ENCODE measurements around the gene SCAF4. TPM values are rescaled to one million over a fixed set of nuclear protein-coding genes. Genes with fewer than 3 reads are reported as not detected.

Gene SCAF4
- total RNA-seq, 6 experiments from 2014 or later = 10.1 to 18.5 (median 13.7) TPM

DNA sequence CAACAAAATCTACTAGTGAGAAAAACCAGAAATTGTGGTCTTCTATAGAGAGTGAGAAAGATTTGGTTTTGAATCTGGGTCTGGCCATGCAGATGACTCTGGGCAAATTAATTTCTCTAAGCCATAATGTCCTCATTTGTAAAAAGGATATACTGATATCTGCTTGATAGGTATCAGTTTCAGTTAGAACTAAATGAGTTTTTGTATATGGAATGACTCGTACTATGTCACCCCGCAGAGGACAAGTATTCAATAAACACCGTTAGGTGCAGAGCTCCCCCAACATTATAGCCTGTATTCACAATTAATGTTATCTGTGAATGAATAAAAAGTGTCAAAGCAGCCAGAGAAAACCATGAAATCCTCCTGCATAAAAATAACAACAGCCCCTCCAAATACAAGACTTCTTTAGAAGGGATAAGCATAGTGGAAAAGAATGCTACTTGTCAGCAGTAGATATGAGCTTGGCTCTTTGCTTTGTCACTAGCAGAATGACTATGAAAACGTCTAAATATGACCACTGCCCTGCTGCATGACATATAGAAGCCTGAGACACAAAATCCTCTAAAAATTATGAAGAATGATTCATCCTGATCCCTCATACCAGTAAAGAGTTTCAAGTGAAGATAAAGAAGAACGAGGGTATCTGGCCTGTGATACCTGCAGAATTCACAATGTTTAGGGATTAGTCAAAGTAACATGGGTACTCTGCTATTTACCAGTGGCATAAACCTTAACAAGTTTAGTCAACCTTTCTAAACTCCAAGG is 17.8 kb downstream of the SCAF4 start:
- Histone ChIP-seq H3K36me3 (no peaks in the 10 kb centered on the region), H3K4me3 (no peak overlapping the region), H3K9me3 (peaks cover 0 to 2% (median 0%) of the 10 kb centered on the region in 4 donors), H3K27ac (no peak overlapping the region), H3K27me3 (no peaks in the 10 kb centered on the region), H3K4me1 (peaks cover 0 to 54% (median 16%) of the 10 kb centered on the region in 4 donors)
- no peak for DNase-seq
- TF ChIP-seq, protein P1, sequence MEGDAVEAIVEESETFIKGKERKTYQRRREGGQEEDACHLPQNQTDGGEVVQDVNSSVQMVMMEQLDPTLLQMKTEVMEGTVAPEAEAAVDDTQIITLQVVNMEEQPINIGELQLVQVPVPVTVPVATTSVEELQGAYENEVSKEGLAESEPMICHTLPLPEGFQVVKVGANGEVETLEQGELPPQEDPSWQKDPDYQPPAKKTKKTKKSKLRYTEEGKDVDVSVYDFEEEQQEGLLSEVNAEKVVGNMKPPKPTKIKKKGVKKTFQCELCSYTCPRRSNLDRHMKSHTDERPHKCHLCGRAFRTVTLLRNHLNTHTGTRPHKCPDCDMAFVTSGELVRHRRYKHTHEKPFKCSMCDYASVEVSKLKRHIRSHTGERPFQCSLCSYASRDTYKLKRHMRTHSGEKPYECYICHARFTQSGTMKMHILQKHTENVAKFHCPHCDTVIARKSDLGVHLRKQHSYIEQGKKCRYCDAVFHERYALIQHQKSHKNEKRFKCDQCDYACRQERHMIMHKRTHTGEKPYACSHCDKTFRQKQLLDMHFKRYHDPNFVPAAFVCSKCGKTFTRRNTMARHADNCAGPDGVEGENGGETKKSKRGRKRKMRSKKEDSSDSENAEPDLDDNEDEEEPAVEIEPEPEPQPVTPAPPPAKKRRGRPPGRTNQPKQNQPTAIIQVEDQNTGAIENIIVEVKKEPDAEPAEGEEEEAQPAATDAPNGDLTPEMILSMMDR (IDR thresholded peaks at IDR 0.05) = no peak
- no peak for TF ChIP-seq POLR2A (IDR thresholded peaks at IDR 0.05)
- no peak for ATAC-seq
- intact Hi-C loops (cut with DNase I) = no loop called here
- WGBS (ENCODE audit: insufficient coverage, low coverage, low lambda C conversion rate, missing lambda C conversion rate) = 53% methylated on average over 5 of the region's 5 CpGs

DNA sequence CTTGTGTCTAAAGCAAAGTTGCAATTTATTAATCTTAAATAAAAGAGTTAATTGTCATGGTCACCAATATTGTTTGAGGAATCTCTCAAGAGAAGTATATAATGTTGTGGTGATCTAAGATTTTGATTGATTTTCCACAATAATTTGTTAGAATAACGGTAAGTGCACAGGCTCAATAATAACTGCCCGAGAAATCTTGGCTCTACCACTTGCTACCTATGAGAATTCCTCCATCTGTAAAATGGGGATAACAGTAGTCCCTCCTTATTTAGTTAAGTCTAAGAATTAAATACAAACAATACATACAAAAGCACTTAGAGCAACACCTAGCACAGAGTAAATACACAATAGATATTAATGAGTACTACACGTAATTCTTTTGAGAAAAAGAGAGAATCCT is 18.8 kb downstream of the SCAF4 start:
- ATAC-seq (no peak), DNase-seq (no peak)
- Histone ChIP-seq H3K36me3 (no peaks in the 10 kb centered on the region), H3K27me3 (no peaks in the 10 kb centered on the region), H3K4me3 (no peak overlapping the region), H3K27ac (no peak overlapping the region), H3K9me3 (peaks cover 0 to 2% (median 0%) of the 10 kb centered on the region in 4 donors), H3K4me1 (peaks cover 0 to 54% (median 16%) of the 10 kb centered on the region in 4 donors)
- intact Hi-C loops (cut with DNase I) = no loop called here
- WGBS (ENCODE audit: insufficient coverage, low coverage, low lambda C conversion rate, missing lambda C conversion rate) = 43% methylated on average over 3 of the region's 3 CpGs
- no peak for TF ChIP-seq POLR2A (IDR thresholded peaks at IDR 0.05)
- TF ChIP-seq, protein P1 (IDR thresholded peaks at IDR 0.05) = no peak

DNA sequence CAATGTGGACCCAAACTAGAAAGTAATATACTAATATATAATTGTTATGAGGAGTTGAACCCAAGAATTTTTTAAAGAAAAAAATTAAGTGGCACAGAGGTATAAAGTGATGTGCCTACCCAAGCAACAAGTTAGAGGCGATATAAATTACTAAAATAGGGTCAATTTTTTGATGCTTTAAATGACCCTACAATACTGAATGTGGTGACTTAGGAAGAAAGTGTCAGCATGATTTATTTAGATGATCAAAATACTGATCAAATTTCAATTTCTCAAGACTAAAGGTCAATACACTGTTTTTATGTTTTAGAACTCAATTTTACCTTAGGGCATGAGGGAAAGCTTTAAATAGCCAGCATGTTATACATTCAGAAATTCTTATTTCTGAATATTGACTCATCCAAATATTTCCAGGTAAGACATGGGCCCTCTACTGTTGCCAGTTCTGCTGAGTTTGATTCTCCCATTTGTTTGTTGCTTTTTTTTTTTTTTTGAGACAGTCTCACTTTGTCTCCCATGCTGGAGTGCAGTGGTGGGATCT is 20.1 kb downstream of the SCAF4 start:
- intact Hi-C loops (cut with DNase I) = no loop called here
- Histone ChIP-seq H3K27ac (no peak overlapping the region), H3K4me1 (peaks cover 0 to 54% (median 15%) of the 10 kb centered on the region in 4 donors), H3K4me3 (no peak overlapping the region), H3K36me3 (no peaks in the 10 kb centered on the region), H3K27me3 (no peaks in the 10 kb centered on the region), H3K9me3 (peaks cover 0 to under 1% (median 0%) of the 10 kb centered on the region in 4 donors)
- TF ChIP-seq POLR2A (IDR thresholded peaks at IDR 0.05) = no peak
- TF ChIP-seq, protein P1 (IDR thresholded peaks at IDR 0.05) = no peak
- DNase-seq (no peak), ATAC-seq (no peak)
- 93% methylated on average over 1 of the region's 1 CpG for WGBS (ENCODE audit: insufficient coverage, low coverage, low lambda C conversion rate, missing lambda C conversion rate)

DNA sequence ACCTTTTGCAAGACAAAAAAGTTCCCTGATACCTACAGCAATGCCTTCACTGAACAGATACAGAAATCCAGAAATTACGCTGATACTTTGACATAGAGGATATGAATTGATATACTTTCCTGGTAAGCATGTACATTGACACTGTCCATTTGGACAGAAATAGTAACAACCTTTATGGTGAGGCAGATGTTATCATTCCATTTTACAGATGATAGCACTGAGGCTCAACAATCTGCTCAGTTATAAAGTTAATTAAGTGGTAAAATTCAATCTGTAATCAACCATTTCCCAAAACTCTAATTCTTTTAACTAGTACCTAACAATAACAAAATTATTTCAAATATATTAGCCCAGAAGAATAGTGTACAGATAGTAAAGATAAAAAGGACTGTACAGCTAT is 20.6 kb downstream of the SCAF4 start:
- WGBS (ENCODE audit: insufficient coverage, low coverage, low lambda C conversion rate, missing lambda C conversion rate) = 89% methylated on average over 1 of the region's 1 CpG
- Histone ChIP-seq H3K9me3 (no peaks in the 10 kb centered on the region), H3K36me3 (no peaks in the 10 kb centered on the region), H3K4me3 (no peak overlapping the region), H3K4me1 (peaks cover 0 to 50% (median 13%) of the 10 kb centered on the region in 4 donors), H3K27me3 (no peaks in the 10 kb centered on the region), H3K27ac (no peak overlapping the region)
- intact Hi-C loops (cut with DNase I) = no loop called here
- no peak for TF ChIP-seq POLR2A (IDR thresholded peaks at IDR 0.05)
- TF ChIP-seq, protein P1 (IDR thresholded peaks at IDR 0.05) = no peak
- ATAC-seq (no peak), DNase-seq (no peak)

Data from right lobe of liver (tissue), 6 donors.